Peyer's patch (tissue), 4 donors: ENCODE results near the gene TRIM5.
"Not testable (repeated sequence)": the region's sequence is repeated elsewhere in the genome, so short reads cannot be mapped to it uniquely, and the experiment has no call there.

Source experiments
- CTCF ChIP-seq, 6 experiments: fragments of 450-650 bp in 4 of 6; fragments of 200-600 bp in 2 of 6; sonication (generic) in 1 of 6; IDR thresholded peaks; one replicate each; pipeline ENCODE4 v1.5.1; 2017 to 2019; ENCODE audit warnings: antibody characterized with exemption in 6 of 6, mild to moderate bottlenecking in 3 of 6, moderate library complexity in 1 of 6
- POLR2A ChIP-seq, 2 donors: fragments of 450-650 bp; IDR thresholded peaks; one replicate each; pipeline ENCODE4 v1.5.1; 2017; ENCODE audit warnings: antibody characterized with exemption in 2 of 2, mild to moderate bottlenecking in 2 of 2, moderate library complexity in 2 of 2

DNA sequence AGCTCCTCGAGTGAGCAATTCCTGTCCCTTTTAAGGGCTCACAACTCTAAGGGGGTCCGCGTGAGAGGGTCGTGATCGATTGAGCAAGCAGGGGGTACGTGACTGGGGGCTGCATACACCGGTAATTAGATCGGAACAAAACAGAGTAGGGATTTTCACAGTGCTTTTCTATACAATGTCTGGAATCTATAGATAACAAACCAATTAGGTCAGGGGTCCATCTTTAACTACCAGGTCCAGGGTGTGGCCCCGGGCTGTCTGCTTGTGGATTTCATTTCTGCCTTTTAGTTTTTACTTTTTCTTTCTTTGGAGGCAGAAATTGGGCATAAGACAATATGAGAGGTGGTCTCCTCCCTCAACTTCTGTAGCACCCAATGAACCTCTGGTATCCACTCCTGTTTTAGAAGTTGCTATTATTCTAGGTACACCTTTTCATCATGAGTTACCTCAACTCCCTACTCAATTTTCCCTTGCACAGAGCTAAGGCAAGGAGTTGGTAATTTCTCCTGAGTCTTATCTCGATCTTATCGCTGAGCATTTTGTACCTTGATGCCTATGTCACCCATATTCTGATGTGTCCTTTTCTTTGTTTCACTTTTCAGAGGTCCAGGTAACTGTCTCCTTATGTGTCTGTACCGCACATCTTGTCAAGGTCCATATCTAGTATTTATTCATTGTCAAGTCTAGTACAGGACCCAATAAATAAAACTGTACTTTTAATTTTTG, 6.5 kb upstream of the TRIM5 start:
- not testable (repeated sequence) for TF ChIP-seq CTCF, POLR2A (IDR thresholded peaks at IDR 0.05)
